Measurements from ENCODE around the gene ERC2.
"Not testable (repeated sequence)": the region's sequence is repeated elsewhere in the genome, so short reads cannot be mapped to it uniquely, and the experiment has no call there.

The ERC2 gene

DNA sequence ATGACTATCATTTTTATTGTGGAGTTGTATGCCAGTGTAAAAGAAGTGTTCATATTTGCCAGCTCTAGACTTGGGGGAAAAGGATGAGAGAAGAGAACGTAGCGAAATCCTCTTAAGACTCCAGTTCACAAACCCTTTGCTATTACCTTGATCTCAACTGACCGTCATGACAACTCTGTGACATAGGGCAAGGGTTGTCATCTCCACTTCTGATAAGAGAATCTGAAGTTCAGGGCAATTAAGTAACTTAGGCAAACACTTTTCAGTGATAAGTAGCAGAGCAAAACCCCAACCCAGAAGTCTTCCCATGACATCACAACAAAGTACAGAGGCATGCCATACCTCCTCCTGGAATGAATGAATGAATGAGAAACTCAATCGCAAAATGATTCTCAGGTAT, 940.9 kb downstream of the ERC2 start:
- no peak for DNase-seq

DNA sequence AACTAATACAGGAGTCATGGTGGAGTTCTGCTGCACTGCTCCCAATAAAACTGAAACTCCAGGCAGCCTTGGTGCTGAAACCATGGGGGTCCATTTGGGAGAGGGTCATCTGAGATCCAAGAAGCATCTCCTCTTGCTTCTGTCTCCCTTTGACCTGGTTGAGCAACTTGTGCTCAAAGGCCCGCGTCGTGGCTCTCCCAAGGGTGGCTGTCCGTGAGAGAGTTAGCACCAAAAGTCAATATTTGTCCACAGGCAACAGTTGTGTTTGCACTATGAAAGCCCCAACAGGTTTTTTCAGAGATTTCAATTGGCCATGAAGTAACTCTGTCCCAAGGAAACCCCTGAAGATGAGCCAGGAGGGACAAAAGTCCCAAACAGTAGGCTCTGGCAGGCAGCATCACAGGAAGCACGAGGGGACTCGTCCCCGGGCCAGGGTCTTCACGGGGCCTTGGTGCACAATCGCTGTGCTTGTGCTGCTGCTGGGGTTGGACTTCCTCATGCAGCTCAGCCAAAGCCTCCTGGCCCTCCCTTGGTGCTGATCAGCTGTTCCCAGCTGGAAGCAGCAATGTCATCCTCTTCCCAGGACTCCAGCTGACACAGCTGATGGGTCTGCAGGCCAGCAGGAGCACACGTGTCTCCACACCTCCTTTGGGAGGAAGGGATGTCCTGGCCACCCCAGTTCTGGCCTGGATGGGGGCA, 941.8 kb downstream of the ERC2 start:
- no peak for DNase-seq

DNA sequence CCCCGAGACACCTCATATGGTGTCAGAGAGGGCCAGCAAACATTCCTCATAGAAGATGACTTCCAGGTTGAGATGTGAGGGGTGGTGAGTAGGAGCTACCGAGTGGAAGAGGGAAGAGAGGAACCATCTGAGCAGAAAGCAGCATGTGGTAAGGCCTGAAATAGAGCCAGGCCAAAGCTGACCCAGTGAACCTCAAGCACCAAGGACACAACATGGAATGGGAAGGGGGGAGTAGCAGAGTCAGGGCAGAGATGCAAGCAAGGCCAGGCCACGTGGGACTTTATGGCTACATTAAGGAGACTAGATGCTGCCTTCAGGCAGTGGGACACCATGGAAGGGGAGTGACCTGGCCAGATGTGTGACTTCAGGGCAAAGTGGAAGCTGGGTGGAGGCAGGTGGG, 942.8 kb downstream of the ERC2 start:
- DNase-seq = no peak

DNA sequence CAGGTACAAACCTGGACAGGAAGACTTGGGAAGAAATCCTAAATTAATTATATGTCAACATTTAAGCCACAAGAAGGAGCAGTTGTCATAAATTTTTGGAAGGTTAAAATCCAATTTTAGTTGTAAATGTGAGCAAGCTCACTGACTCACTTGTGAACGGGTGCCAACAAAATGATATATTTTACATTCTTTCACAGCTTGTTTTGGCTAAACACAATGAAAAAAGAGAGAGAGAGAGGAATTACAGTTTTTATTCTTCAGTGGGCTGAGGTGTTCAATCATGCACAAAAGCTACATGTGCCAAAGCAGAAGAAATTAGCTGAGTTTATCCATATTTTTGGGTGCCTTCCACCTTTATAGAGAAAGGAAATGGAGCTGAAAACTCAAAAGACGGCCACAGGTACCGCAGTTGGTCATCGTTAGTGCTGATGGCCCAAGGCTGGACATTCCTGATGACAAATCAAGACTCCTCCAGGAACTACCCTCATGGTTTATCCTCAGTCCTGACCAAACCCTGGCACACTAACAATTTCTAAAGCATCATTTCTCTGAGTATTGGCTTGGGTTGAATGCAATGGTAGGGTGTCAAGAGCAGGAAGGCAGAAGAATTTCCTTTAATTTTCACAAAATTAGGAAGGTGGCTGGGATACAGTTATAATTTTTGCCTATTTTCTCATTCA, 943.6 kb downstream of the ERC2 start:
- no peak for DNase-seq

DNA sequence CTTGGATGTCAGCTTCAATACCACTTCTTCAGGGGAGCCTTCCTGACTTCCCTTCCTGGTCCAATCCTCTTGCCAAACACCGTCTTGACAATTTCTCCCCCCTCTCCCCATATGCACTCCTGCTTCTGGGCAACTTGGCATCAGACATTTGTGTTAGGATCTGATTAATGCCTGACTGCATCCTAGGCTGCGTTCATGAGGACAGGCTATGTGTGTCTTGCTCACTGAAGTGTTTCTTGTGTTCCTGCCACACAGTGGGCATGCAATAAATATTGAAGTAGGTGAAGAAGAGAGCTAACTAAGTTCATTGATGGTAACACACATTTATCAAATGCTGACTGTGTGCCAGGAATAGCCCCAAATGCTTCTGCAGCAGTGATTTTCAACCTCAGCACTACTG, 944.8 kb downstream of the ERC2 start:
- DNase-seq = no peak

DNA sequence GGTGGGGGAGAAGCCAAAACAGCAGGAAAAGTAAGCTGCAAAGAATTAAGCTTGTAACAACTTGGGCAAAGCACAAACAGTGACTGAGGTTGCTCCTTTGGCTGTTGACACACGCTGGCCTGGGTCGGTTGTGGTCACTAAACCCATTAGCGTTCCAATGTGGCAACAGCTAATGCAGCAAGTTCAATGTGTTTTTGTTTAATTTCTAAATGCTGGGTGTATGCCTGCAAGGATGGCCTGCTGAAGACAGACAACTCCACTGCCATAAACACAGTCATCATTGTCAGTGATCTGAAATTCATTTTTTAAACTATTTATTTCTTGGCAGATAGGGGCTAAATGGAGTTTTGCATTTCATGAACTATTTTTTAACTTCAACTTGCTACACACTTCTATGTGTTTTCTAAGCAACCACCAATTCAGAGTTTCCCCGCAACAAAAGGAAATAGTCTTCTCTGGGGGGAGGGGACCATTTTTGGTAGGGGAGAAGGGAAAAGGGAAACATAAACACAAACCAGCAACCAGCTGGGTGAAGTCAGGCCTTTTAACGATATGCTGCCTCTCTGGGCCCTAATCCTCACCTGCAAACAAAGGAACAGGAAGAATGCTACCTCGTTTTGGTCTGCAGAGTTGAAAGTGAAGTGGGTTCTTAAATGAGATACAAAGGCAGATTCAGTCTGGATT, 946.4 kb downstream of the ERC2 start:
- no peak for DNase-seq

DNA sequence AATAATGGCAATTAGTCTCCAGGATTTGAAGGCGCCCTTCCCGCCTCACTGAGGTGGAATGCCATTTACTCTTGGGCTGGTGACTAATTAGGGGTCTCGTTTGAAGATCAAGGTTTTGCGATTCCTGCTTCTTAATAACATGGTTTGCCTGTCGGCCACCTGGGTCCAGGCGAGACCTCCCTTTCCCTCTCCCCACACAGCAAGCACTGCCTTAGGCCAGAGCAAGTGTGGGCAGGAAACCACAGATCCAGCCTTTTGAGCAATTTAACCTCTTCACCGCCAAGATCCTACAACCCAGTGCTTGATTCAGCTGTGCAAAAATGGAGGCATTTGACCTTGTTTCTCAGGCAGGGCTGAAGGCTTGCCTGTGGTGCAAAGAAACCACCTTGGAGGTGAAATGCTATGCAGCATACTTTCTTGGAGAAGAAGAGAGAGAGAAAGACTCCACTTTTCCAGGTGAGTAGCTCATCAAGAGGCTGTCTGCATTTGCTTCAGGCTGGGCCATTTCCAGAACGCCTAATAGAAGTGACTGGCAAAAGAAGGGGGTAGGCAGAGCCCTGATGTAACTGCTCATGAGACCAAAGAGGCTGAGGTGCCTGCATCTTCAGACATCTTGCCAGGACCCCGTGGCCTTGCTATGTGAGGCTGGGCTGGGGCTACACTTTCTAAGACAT, 947.1 kb downstream of the ERC2 start:
- DNase-seq = no peak

DNA sequence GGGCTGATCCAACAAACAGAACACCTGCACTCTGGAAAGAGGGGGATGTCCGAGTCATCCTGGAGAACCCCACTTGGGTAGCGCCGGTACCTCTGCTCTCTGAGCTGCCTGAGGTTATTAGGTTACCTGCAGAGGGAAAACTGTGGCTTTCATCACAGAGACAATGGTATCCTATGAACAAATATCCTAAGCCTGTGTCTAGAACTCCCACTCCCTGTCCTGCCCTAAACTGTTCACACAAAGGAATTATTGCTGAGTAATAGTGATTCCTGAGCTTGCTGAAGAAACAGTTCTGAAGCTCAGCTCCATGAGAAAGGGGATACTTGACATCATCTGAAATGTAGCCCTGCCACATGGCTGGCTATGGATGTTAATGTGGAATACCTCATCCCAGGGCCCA, 949.2 kb downstream of the ERC2 start:
- DNase-seq = no peak

DNA sequence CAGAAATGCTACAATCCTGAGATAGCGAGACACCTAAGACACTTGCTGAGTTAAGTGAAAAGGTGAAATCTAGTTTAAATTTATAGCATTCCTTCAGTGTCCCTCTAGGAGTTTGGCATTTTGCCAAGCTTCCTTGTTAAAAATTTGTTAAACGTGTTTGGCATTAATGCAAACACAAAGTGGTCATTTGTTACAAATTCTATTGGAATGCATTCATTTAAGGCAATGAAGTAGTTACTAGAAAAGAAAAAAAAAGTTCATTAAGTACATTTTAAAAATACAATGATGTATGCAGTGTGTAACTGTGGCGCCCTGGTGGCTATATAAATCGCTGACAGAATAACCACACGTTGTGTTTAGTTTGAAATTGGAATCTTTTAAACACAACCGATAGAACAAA, 949.8 kb downstream of the ERC2 start:
- no peak for DNase-seq

DNA sequence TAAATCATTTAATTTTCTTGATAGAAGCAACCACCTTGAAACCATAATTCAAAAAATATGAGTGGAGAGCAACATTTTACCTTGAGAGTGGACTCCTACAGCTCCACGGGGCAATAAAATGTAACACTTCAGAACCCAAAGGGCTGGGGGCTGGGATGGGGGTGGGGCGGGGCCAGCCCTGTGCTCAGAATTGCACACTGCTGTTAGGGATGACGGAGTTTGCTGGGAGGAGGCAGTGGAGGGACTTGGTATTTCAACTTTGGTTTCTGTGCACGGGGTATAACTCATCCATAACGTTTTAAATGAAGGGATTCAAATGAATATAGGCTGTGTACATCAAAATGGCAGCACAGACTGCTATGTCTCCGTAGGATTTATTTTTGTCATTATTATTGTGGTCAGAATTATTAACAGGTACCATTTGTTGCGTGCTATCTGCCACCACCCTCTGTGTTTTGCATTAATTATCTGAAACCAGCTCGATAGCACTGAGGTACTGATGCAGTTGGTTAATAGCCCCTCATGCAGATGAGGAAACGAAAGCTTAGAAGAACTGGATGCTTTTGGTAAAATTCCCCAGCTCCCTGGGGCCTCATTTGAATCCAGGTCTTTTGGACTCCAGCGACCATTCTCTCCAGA, 951.8 kb downstream of the ERC2 start:
- DNase-seq = no peak

DNA sequence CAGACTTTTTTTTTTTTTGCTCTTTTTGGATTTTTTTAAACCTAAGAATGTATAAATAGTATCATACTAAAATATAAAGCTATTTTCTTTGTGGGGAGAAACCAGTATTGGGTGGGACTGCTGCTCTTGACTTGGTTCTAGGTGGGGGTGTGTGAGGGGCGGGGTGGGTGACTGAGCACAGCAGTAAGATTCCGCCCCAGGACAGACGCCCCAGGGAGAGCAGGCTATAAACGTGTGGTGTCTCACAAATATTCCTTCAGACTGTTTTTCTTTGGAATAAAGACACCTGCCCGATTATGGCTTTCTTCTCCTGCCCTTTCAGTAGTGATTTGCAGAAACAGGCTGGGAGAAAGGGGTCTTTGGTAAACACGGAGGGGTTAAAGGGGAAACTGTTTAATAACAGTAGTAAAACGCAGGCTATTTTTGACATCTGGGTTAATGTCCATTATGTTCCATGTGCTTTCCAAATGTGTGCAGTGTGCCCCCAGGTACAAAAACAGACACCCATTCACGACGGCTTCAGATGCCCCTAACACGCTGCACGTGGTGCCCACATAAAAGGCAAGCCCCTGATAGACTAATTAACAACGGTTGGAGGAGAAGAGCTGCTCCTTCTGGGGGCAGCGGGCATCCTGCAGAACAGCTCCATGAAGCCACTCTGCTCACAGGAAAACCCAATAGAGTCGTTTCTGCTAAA, 952.6 kb downstream of the ERC2 start:
- no peak for DNase-seq

DNA sequence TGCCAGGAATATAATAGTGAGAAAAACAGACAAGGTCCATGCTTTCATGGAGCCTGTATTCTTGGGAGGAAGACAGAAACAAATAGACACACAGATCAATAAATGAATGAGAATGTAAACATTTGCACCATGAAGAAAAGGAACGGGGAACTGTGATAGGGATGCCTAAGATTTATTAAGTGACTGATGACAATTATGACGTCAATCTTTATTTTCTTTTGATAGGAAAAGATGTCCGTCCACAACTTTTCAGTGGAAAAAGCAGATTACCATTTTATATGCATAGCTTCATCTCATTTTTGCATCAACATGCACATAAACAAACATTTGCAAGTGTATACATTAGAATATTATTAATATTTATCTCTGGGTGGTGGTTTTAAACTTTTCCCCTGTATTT, 953.3 kb downstream of the ERC2 start:
- no peak for DNase-seq

DNA sequence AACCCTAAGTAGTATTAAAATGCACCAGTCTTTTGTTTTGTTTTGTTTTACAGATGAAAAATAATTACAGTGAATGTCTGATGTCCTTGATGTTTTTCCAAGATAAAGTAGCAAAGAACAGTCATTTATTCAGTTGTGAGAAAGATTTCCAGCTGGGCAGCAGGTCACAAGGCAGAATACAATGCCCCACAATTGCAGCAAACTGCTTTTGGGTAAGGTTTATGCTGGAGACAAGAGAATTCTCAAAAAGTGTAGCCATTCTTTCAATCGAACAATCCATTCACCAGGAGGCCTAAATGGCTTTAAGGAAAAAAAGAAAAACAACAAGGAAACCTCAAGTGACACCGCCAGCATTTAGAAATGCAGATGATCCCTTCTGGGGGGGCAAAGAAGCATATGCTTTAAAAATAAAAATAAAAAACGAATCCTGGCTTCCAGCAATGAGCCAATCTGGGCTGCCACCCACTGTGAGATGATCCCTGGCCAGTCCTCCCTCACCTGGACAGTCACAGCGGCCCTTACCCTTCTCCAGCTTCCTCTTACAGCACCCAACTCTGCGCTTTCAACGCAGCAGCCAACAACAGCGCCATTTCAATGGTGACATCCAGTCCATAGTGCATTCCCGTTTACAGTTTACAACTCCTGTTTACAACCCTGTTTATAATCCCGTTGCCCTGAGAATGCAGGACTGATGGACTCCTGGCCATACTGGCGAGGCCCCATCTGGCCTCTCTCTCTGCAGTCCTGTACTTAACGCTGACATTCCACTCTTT, 955.5 kb downstream of the ERC2 start:
- DNase-seq = no peak

DNA sequence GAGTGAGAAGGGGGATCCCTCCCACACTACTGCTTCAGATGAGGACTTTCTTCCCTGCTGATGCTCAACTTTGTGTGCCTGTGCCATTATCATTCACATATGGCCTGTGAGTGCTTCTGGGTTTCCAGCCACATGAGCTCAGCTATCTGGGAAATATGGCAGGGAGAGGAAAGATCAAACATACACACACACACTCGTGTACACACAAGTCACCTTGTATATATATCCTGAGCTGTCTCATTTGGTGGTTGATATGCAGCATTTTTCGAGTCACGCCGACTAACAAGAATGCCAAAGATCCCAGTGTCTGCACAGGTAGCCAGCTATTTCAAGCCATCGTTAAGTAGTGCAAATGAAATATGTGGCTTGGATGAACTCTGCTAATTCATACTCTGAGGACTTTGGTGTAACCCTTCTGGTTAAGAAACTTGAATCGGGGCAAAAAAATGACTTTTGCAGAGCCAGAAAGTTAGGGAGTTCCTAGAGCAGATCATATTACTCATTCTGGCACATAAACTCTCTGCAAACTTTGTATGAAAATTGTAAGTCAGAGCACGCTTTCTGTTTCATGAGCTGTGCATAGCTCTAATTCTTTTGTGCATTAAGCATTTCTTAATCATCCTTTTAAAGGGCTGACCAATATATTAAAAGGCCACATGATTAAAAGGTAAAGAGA, 956.2 kb downstream of the ERC2 start:
- DNase-seq = no peak

DNA sequence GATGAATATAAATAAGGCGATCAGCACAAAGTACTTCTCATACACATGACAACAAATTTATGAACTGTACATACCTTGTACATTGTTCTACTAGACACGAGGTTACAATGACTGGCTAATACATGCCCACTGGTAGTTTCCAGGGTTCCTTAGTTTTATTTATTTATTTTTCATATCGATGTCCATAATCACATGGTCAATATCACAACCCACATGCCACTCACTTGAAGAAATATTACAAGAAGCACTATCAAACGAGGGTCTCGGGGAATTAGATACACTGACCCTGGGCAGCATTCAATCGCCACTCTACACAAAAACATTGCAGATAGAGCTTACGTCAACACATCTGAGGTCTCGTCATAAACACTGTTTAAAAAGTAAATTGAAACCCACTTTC, 959.9 kb downstream of the ERC2 start:
- DNase-seq = no peak

DNA sequence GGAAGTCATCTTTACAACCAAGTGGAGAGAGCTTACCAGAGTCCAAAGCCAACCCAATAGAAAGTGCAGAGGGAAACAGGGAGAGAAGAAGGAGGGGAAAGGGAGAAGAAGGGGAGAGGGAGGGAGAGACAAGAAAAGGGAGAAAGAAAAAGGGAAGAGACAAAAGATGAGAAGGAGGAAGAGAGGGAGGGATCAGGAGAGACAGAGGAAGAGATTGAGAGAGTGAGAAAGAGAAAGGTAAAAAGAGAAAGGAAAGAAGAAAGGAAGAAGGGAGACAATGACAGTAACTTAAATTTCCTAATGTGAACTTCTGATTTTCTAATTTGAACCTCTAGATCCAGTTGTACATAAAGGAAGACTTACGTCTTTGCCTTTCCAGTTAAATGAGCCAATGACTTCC, 960.5 kb downstream of the ERC2 start:
- DNase-seq = no peak

DNA sequence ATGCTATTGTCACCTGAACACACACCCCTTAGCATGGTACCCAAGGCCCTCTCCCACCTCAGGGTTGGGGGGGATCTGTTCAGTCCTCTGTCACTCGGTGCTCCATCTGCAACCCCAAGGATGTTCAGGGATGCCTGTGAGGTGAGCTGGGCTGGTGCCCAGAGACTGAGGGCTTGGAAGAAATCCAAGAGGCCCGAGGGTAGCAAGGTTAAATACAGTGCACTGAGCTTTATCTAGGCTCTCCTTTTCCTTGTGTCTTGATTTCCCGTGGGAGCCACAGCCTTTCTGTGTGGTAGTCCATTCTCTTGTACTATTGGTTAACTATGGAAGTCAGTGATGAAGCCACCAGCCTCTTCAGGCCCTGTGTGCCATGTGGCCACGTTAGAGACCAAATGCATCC, 962.5 kb downstream of the ERC2 start:
- DNase-seq = no peak

DNA sequence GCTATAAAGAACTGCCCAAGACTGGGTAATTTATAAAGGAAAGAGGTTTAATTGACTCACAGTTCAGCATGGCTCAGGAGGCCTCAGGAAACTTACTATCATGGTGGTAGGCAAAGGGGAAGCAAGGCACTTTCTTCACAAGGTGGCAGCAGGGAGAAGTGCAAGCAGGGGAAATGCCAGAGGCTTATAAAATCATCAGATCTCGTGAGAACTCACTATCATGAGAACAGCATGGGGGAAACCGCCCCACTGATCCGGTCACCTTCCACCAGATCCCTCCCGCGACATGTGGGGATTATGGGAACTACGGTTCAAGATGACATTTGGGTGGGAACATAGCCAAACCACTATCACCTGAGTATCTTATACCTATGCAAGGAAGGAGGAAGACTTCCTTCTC, 963.2 kb downstream of the ERC2 start:
- DNase-seq = not testable (repeated sequence)

DNA sequence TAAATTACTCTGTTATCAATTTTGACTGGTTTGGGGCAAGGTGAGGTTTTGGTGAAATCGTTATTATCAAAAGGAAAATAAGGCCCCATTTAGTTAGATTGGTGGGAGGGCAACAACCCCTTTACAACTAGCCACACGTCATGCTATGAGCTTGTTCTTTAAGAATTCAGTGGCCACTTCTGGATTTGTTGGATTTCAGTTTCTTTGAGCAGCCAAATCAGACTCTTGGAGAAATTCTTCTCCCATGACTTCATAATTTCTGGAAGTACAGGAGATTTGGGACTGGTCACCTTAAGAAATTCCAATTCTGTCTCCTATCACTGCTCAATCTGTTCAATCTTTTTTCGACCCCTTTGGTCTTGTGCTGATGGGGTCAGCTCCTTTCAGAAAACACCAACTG, 966.4 kb downstream of the ERC2 start:
- DNase-seq = no peak

DNA sequence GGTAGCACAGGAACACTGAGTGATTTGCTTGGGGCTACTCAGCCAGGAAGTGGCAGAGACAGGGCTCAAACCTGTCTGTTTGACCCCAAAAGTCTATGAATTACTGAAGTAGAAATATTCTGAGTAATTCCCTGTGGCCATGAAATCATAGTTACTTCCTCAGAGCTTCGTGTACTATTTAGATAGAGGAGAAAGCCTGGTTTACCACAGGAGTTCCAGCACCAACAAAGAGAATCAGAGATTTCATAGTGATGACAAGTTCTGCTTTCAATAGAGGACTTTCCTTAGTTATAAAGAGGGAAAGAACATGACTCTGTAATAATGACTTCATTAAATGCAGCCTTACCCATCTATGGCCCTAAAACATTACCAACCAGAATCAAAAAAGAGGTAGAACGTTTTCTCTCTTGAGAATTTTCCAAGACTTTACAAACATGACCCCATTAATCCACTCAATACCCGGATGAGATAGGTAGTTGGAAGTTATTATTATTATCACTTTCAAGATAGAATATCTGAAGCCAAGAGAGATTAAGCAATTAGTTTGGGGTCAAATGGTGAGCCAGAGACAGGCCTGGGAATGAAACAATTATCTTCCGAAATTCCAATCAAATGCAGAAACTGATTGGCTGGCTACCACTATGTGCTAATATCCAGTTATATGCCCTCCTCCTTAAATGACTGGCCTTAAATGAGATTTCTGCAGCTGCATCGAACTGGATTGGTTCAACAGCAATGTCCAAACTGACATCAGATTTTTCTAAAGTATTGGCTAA, 967.5 kb downstream of the ERC2 start:
- no peak for DNase-seq

All from DMS153 (cell line).